ENCODE data around the gene VPS8. TPM values are rescaled to one million over a fixed set of nuclear protein-coding genes. Genes with fewer than 3 reads are reported as not detected.

VPS8 gene
- total RNA-seq, 6 experiments from 2014 or later = 26.8 to 34.8 (median 33.0) TPM

DNA sequence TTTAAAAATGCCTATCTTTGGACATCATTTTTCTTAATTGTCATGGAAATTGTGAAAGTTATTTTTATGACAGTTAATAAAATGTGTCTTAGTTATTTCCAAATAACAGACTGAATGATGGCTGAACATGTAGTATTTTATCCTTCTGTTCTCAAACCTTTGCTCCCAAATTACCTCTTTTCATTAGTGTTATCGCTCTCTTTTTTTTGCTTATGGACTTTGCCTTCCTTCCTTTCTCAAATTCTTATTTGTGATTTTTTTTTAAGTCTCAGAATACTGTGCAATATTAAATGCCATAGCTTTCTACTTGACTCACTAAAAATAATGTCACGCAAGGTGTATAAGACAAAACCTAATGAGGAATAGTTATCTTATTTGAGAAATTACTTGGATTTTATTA, 107.7 kb downstream of the VPS8 start:
- TF ChIP-seq CTCF (IDR thresholded peaks at IDR 0.05) = no peak
- Mint-ChIP-seq H3K4me1 (ENCODE audit: low read depth) (no peaks in the 10 kb centered on the region), H3K4me3 (no peak overlapping the region), H3K9me3 (no peaks in the 10 kb centered on the region), H3K27me3 (ENCODE audit: insufficient read depth) (no peaks in the 10 kb centered on the region), H3K27ac (no peak overlapping the region), H3K36me3 (ENCODE audit: low read depth) (peaks cover 10% of the 10 kb centered on the region; the same call in 1 of the 2 replicates)
- no peak for DNase-seq

DNA sequence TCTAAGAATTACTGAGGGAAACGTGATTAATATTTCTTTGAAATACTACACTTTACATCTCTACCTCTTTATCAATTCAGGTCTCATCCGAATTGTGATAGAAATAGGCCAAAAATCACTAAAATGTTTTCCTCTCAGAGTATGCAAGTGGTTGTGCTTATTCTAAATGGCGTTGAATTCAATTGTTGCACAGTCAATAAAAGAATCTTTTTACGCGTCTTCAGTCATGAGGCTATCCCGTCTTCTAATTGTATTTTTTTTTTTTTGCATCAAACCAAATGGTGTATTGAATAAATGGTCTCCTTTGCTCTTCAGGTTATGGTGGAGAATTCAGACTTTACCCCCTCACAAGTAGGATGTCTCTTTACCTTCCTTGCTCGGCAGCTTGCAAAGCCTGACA, 112.6 kb downstream of the VPS8 start:
- TF ChIP-seq CTCF (IDR thresholded peaks at IDR 0.05) = no peak
- H3K9me3 Mint-ChIP-seq = no peaks in the 10 kb centered on the region
- H3K36me3 Mint-ChIP-seq (ENCODE audit: low read depth) = peaks cover 7% of the 10 kb centered on the region; the same call in 1 of the 2 replicates
- H3K27me3 Mint-ChIP-seq (ENCODE audit: insufficient read depth) = no peaks in the 10 kb centered on the region; the same call in 1 of the 2 replicates
- no peak overlapping the region for H3K27ac Mint-ChIP-seq
- no peaks in the 10 kb centered on the region for H3K4me1 Mint-ChIP-seq (ENCODE audit: low read depth)
- no peak overlapping the region for H3K4me3 Mint-ChIP-seq
- no peak for DNase-seq

GRCh38 chr3:184927796-184928315, 115.9 kb downstream of the VPS8 start:
- Mint-ChIP-seq H3K9me3 (no peaks in the 10 kb centered on the region), H3K27me3 (ENCODE audit: insufficient read depth) (no peaks in the 10 kb centered on the region; the same call in 1 of the 2 replicates), H3K36me3 (ENCODE audit: low read depth) (peaks cover 4% of the 10 kb centered on the region; the same call in 1 of the 2 replicates), H3K4me1 (ENCODE audit: low read depth) (no peaks in the 10 kb centered on the region), H3K4me3 (no peak overlapping the region), H3K27ac (no peak overlapping the region)
- no peak for TF ChIP-seq CTCF (IDR thresholded peaks at IDR 0.05)
- no peak for DNase-seq

- Mint-ChIP-seq H3K9me3 (no peaks in the 10 kb centered on the region), H3K27ac (no peak overlapping the region), H3K4me1 (ENCODE audit: low read depth) (peaks cover 6% of the 10 kb centered on the region; the same call in 1 of the 2 replicates), H3K27me3 (ENCODE audit: insufficient read depth) (no peaks in the 10 kb centered on the region; the same call in 1 of the 2 replicates), H3K4me3 (no peak overlapping the region), H3K36me3 (ENCODE audit: low read depth) (no peaks in the 10 kb centered on the region; the same call in 1 of the 2 replicates)
- TF ChIP-seq CTCF (IDR thresholded peaks at IDR 0.05) = no peak
- no peak for DNase-seq
Observed at GRCh38 chr3:184932777-184933176, 120.8 kb downstream of the VPS8 start.

DNA sequence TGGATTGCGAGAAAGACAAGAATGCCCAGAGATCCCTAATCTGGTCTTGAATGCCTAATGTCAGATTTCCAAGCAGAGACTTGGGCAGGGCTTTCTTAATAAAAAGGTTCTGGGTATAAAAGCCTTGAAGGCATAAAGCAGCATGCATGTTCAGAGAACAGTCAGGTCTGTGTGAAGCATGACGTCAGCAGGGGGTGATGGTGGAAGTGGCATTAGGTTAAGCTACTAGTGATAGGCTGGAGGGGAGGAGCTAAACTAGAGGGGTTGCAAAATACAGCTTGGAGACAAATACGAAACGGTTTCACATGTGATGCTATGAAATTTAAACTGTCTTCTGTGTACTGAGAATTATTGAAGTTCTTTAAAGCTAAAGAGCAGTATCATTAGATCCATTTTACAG, 125.6 kb downstream of the VPS8 start:
- peaks cover 6% of the 10 kb centered on the region; the same call in 1 of the 2 replicates for H3K4me1 Mint-ChIP-seq (ENCODE audit: low read depth)
- H3K27me3 Mint-ChIP-seq (ENCODE audit: insufficient read depth) = no peaks in the 10 kb centered on the region; the same call in none of the 2 replicates
- H3K9me3 Mint-ChIP-seq = no peaks in the 10 kb centered on the region
- no peak overlapping the region for H3K27ac Mint-ChIP-seq
- H3K4me3 Mint-ChIP-seq = no peak overlapping the region
- no peaks in the 10 kb centered on the region for H3K36me3 Mint-ChIP-seq (ENCODE audit: low read depth)
- TF ChIP-seq CTCF (IDR thresholded peaks at IDR 0.05) = no peak
- DNase-seq = no peak
